HEK293 (cell line): Measurements from ENCODE around the gene ME3.
A peak's percentile ranks its signal among the peaks of the same experiment; 100 is the strongest.

ENCODE experiments used
- BCL6B ChIP-seq: fragments of 450-650 bp; formaldehyde crosslinking; IDR thresholded peaks from 2 replicates; pipeline ENCODE4 v1.5.1; 2017; ENCODE audit warnings: missing biosample characterization, missing genetic modification characterization
- FEZF1 ChIP-seq: fragments of 450-650 bp; formaldehyde crosslinking; IDR thresholded peaks from 2 replicates; pipeline ENCODE4 v1.5.1; 2016; ENCODE audit warnings: missing biosample characterization, missing genetic modification characterization
- KLF9 ChIP-seq: fragments of 450-650 bp; formaldehyde crosslinking; IDR thresholded peaks from 2 replicates; pipeline ENCODE4 v1.5.1; 2016; ENCODE audit warnings: missing biosample characterization, missing genetic modification characterization, low read depth
- PRDM1 ChIP-seq: fragments of 450-650 bp; formaldehyde crosslinking; IDR thresholded peaks from 2 replicates; pipeline ENCODE4; 2016; ENCODE audit warnings: missing biosample characterization, missing genetic modification characterization
- REPIN1 ChIP-seq: fragments of 450-650 bp; formaldehyde crosslinking; IDR thresholded peaks from 2 replicates; pipeline ENCODE4 v1.5.1; 2017; ENCODE audit warnings: missing biosample characterization, missing genetic modification characterization, low read depth
- SETDB1 ChIP-seq: IDR thresholded peaks from one replicate; pipeline ENCODE4 v1.6.1; 2017; ENCODE audit warnings: mild to moderate bottlenecking, low read length, moderate library complexity, mixed read lengths; ENCODE audit not compliant: insufficient read length
- SP7 ChIP-seq: fragments of 450-650 bp; formaldehyde crosslinking; IDR thresholded peaks from 2 replicates; pipeline ENCODE4 v1.5.1; 2016; ENCODE audit warnings: missing biosample characterization, missing genetic modification characterization
- TRIM28 ChIP-seq: IDR thresholded peaks from 2 replicates; pipeline ENCODE4 v1.6.1; 2011; ENCODE audit warnings: low read length, control low read depth, borderline replicate concordance
- TSHZ1 ChIP-seq: fragments of 450-650 bp; formaldehyde crosslinking; IDR thresholded peaks from 2 replicates; pipeline ENCODE4 v1.5.1; 2016; ENCODE audit warnings: missing biosample characterization, missing genetic modification characterization, borderline replicate concordance
- ZBTB21 ChIP-seq: fragments of 450-650 bp; formaldehyde crosslinking; IDR thresholded peaks from 2 replicates; pipeline ENCODE4 v1.5.1; 2017; ENCODE audit warnings: missing biosample characterization, missing genetic modification characterization
- ZBTB48 ChIP-seq: fragments of 450-650 bp; formaldehyde crosslinking; IDR thresholded peaks from 2 replicates; pipeline ENCODE4 v1.5.1; 2016; ENCODE audit warnings: missing biosample characterization, missing genetic modification characterization
- ZFP69B ChIP-seq: fragments of 450-650 bp; formaldehyde crosslinking; IDR thresholded peaks from 2 replicates; pipeline ENCODE4 v1.5.1; 2016; ENCODE audit warnings: missing biosample characterization, missing genetic modification characterization
- ZNF24 ChIP-seq: fragments of 450-650 bp; formaldehyde crosslinking; IDR thresholded peaks from 2 replicates; pipeline ENCODE4 v1.5.1; 2016; ENCODE audit warnings: missing biosample characterization, missing genetic modification characterization
- ZNF26 ChIP-seq: fragments of 450-650 bp; formaldehyde crosslinking; IDR thresholded peaks from 2 replicates; pipeline ENCODE4 v1.5.1; 2016; ENCODE audit warnings: missing biosample characterization, missing genetic modification characterization
- ZNF366 ChIP-seq: fragments of 450-650 bp; formaldehyde crosslinking; conservative IDR thresholded peaks from 2 replicates; pipeline ENCODE4 v1.5.1; 2016; ENCODE audit warnings: missing biosample characterization, missing genetic modification characterization
- ZNF433 ChIP-seq: fragments of 450-650 bp; formaldehyde crosslinking; IDR thresholded peaks from 2 replicates; pipeline ENCODE4 v1.5.1; 2016; ENCODE audit warnings: missing biosample characterization, missing genetic modification characterization, low read depth
- ZNF488 ChIP-seq: fragments of 450-650 bp; formaldehyde crosslinking; IDR thresholded peaks from 2 replicates; pipeline ENCODE4 v1.5.1; 2016; ENCODE audit warnings: missing biosample characterization, missing genetic modification characterization
- ZNF549 ChIP-seq: fragments of 450-650 bp; IDR thresholded peaks from 2 replicates; pipeline ENCODE4 v1.5.1; 2018; ENCODE audit warnings: missing biosample characterization, missing genetic modification characterization, mild to moderate bottlenecking, inconsistent platforms, moderate library complexity
- ZNF555 ChIP-seq: fragments of 450-650 bp; formaldehyde crosslinking; conservative IDR thresholded peaks from 2 replicates; pipeline ENCODE4 v1.5.1; 2017; ENCODE audit warnings: missing biosample characterization, mild to moderate bottlenecking, missing genetic modification characterization, inconsistent platforms
- ZNF626 ChIP-seq: fragments of 450-650 bp; sonication (Bioruptor Pico); formaldehyde crosslinking; IDR thresholded peaks from 2 replicates; pipeline ENCODE4 v1.5.1; 2018; ENCODE audit warnings: missing biosample characterization, missing genetic modification characterization, inconsistent platforms
- ZNF654 ChIP-seq: fragments of 450-650 bp; formaldehyde crosslinking; IDR thresholded peaks from 2 replicates; pipeline ENCODE4 v1.5.1; 2016; ENCODE audit warnings: low read depth, missing biosample characterization, missing genetic modification characterization
- ZNF704 ChIP-seq: fragments of 450-650 bp; formaldehyde crosslinking; IDR thresholded peaks from 2 replicates; pipeline ENCODE4 v1.5.1; 2016; ENCODE audit warnings: missing biosample characterization, missing genetic modification characterization
- ZSCAN18 ChIP-seq: fragments of 450-650 bp; formaldehyde crosslinking; IDR thresholded peaks from 2 replicates; pipeline ENCODE4 v1.5.1; 2016; ENCODE audit warnings: missing biosample characterization, missing genetic modification characterization
- ZSCAN30 ChIP-seq: fragments of 450-650 bp; IDR thresholded peaks from 2 replicates; pipeline ENCODE4 v1.5.1; 2018; ENCODE audit warnings: missing biosample characterization, mild to moderate bottlenecking, missing genetic modification characterization, moderate library complexity

ME3 gene

GRCh38 chr11:86524620-86525352 is 147.6 kb downstream of the ME3 start (continued):
- TF ChIP-seq FEZF1 (no peak), ZNF704 (tag by site-specific recombination) (no peak), TRIM28 (peak; percentile 83; the same call in 1 of the 2 replicates), ZNF654 (tag by site-specific recombination) (no peak), ZNF626 (tag by site-specific recombination) (no peak), PRDM1 (tag by site-specific recombination) (0 out of 2 replicates have a peak, but pooled peaks have one; percentile 29), SETDB1 (no peak), ZSCAN18 (no peak), ZNF549 (tag by site-specific recombination) (no peak), SP7 (tag by site-specific recombination) (peak; percentile 81), ZBTB48 (tag by site-specific recombination) (peak; percentile 85), ZNF26 (no peak), ZNF366 (tag by site-specific recombination) (no peak), ZFP69B (tag by site-specific recombination) (no peak), BCL6B (peak; percentile 71; the same call in 1 of the 2 replicates), ZNF24 (tag by site-specific recombination) (no peak), KLF9 (tag by site-specific recombination) (0 out of 2 replicates have a peak, but pooled peaks have one; percentile 20), ZNF555 (tag by site-specific recombination) (no peak), REPIN1 (tag by site-specific recombination) (no peak), TSHZ1 (tag by site-specific recombination) (no peak), ZSCAN30 (tag by site-specific recombination) (no peak), ZNF433 (tag by site-specific recombination) (no peak), ZBTB21 (tag by site-specific recombination) (no peak), ZNF488 (tag by site-specific recombination) (no peak)
